GM12865 (cell line): Measurements from ENCODE around the gene ONECUT3.
"Not testable (repeated sequence)": the region's sequence is repeated elsewhere in the genome, so short reads cannot be mapped to it uniquely, and the experiment has no call there.

Source experiments
- DNase-seq: peaks from one replicate; pipeline ENCODE4 v3.0.0; 2010; ENCODE audit warnings: low read depth
- H3K4me3 ChIP-seq: 2 replicates; pipeline ENCODE4 v1.5.1; 2011; ENCODE audit warnings: mild to moderate bottlenecking, low read depth, low read length, control low read depth
- TF ChIP-seq, protein P1 (sequence below): IDR thresholded peaks from 2 replicates; pipeline ENCODE4 v1.5.1; 2011; ENCODE audit warnings: low read length, control low read depth, low read depth, inconsistent platforms; ENCODE audit not compliant: insufficient read depth; ENCODE audit errors: missing control alignments

The ONECUT3 gene

GRCh38 chr19:1752757-1753728, at the start of gene ONECUT3:
Gene ONECUT3 (plus strand): TSS chr19:1753506. CDS start chr19:1753663, 157 bp downstream.
- DNase-seq, result no peak
- TF ChIP-seq, protein P1, sequence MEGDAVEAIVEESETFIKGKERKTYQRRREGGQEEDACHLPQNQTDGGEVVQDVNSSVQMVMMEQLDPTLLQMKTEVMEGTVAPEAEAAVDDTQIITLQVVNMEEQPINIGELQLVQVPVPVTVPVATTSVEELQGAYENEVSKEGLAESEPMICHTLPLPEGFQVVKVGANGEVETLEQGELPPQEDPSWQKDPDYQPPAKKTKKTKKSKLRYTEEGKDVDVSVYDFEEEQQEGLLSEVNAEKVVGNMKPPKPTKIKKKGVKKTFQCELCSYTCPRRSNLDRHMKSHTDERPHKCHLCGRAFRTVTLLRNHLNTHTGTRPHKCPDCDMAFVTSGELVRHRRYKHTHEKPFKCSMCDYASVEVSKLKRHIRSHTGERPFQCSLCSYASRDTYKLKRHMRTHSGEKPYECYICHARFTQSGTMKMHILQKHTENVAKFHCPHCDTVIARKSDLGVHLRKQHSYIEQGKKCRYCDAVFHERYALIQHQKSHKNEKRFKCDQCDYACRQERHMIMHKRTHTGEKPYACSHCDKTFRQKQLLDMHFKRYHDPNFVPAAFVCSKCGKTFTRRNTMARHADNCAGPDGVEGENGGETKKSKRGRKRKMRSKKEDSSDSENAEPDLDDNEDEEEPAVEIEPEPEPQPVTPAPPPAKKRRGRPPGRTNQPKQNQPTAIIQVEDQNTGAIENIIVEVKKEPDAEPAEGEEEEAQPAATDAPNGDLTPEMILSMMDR, result no peak
- no peak within 1 kb of the TSS for H3K4me3 ChIP-seq

- TF ChIP-seq, protein P1, result no peak
Measured at GRCh38 chr19:1704339-1704738, 49.0 kb upstream of the ONECUT3 start.

GRCh38 chr19:1705367-1705766, 47.9 kb upstream of the ONECUT3 start:
- no peak for DNase-seq
- TF ChIP-seq, protein P1, result no peak
- no peak overlapping the region for H3K4me3 ChIP-seq

More at GRCh38 chr19:1704339-1704738, 49.0 kb upstream of the ONECUT3 start:
- no peak overlapping the region for H3K4me3 ChIP-seq
- no peak for DNase-seq

GRCh38 chr19:1706646-1707045, 46.7 kb upstream of the ONECUT3 start:
- not testable (repeated sequence) for DNase-seq, H3K4me3 ChIP-seq

DNA sequence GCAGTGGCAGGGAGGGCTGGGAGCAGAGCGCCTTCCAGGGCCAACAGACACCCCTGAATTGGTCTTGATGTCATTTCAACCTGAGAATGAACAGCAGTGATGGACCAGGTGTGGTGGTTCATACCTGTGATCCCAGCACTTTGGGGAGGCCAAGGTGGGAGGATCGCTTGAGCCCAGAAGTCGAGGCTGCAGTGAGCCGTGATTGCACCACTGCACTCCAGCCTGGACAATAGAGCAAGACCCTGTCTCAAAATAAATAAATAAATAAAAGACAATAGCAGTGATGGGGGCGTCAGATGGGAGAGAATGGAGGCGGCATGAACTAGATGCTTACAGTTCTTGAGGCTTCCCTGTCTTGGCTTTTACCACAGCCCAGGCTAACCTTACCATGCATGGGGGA, 46.1 kb upstream of the ONECUT3 start:
- no peak for DNase-seq
- TF ChIP-seq, protein P1, result no peak
- H3K4me3 ChIP-seq, result no peak overlapping the region

GRCh38 chr19:1713170-1713569, 40.1 kb upstream of the ONECUT3 start:
- no peak for DNase-seq
- TF ChIP-seq, protein P1, result no peak
- no peak overlapping the region for H3K4me3 ChIP-seq

DNA sequence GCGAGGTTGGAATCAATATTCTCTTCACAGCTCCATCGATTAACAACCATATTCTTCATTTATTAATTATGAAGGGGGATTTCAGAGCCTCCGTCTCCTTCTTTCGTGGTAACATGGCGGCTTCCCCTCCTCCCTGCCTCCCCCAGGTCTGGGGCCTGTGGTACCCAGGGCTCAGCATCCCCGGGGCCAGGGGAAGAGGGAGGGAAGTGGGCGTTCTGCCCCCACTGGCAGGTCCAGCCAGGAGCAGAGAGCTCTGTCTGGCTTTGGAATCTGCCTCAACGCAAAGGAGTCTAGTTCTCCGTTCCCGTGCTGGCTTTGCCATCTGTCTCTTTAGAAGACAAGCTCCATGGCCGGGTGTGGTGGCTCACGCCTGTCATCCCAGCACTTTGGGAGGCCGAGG, 37.8 kb upstream of the ONECUT3 start:
- no peak for DNase-seq
- TF ChIP-seq, protein P1, result no peak

More for the DNA sequence above, 37.8 kb upstream of the ONECUT3 start:
- no peak overlapping the region for H3K4me3 ChIP-seq
